A549 (cell line): Measurements from ENCODE around the gene ZNF200.

Source experiments
- CTCF ChIP-seq: fragments of >200 bp; sonication (Bioruptor Twin); formaldehyde crosslinking; IDR thresholded peaks from 3 replicates; pipeline ENCODE4 v1.5.1; 2016
- EP300 ChIP-seq, 2 experiments: fragments of >200 bp; sonication (Bioruptor Twin); formaldehyde crosslinking; IDR thresholded peaks; 2 replicates in 1 of 2; 3 replicates in 1 of 2; pipeline ENCODE4 v1.6.1; 2016 to 2017
- FOSL2 ChIP-seq, 2 experiments: fragments of 450-650 bp in 1 of 2; fragments of >200 bp in 1 of 2; sonication (Bioruptor Twin) in 1 of 2; formaldehyde crosslinking; IDR thresholded peaks; 2 replicates each; pipeline versions ENCODE4 v1.5.0 to v1.6.1; 2016 to 2020; ENCODE audit warnings: mild to moderate bottlenecking in 1 of 2, moderate library complexity in 1 of 2
- HOXA7 ChIP-seq: fragments of 250-450 bp; sonication (Bioruptor Pico); IDR thresholded peaks from 2 replicates; pipeline ENCODE4 v1.5.0; 2020; ENCODE audit warnings: mild to moderate bottlenecking, moderate library complexity
- PHF8 ChIP-seq: fragments of 200-600 bp; sonication (generic); IDR thresholded peaks from 2 replicates; pipeline ENCODE4 v1.6.1; 2016; ENCODE audit warnings: low read depth, mild to moderate bottlenecking, antibody characterized with exemption, moderate library complexity, borderline replicate concordance
- REST ChIP-seq: fragments of 200-600 bp; sonication (generic); IDR thresholded peaks from 2 replicates; pipeline ENCODE4 v1.6.1; 2016; ENCODE audit warnings: antibody characterized with exemption, mild to moderate bottlenecking, moderate library complexity
- USF2 ChIP-seq: fragments of 450-650 bp; IDR thresholded peaks from 2 replicates; pipeline ENCODE4 v1.6.1; 2014; ENCODE audit warnings: antibody characterized with exemption

DNA sequence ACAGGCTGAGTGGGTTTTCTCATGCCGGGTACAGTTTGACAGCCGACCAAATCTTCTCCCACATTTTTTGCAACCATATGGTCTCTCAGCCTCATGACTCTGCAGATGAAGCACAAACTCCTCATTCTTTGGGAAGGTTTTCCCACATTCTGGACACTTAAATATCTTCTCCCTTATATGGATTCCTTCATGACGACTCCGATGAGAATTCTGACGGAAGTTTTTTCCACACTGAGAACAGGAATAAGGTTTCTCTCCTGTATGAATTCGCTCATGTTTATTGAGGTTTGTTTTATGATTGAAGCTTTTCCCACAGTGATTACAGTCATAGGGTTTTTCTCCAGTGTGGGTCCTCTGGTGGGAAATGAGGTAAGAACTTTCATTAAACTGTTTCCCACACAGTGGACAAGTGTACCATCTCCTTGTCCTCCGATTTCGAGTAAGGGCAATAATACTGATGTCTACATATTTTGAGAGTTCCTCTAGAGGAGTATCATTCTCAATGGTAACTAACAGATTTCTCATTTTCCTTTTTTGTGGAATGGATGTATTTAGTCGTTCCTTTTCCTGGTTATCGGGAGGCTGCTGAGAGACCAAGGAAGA lies 10.9 kb downstream of the ZNF200 start:
- TF ChIP-seq CTCF (no peak), FOSL2 (IDR thresholded peaks at IDR 0.05) (no peak), FOSL2 (CRISPR knock-in tag; IDR thresholded peaks at IDR 0.05) (no peak), EP300 (IDR thresholded peaks at IDR 0.05) (no peak), USF2 (no peak), REST (no peak), HOXA7 (no peak), PHF8 (no peak)
